SIG-M5 (cell line): ENCODE data around the gene XRN1.

Source experiments
- DNase-seq: peaks from one replicate; lab custom pipeline; 2025; lab: John Stamatoyannopoulos, UW

XRN1 gene

DNA sequence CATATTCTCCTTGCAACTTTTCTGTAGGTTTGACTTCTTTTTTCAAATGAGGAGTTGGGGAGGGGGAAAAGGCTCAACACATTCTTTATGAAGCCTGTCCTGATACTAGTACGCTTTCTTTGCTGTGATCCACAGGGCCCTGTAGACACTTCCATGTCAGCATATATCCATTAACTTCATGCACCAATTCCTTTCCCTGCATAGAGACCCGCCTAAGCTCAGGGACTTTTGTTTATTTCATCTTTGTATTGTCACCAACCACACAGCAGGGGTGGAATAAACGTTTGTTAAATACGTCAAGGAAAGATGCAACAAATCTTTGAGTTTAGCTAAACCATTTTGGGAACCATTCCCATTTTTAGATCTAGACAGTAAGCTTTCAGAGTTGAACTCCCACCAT lies 179.4 kb downstream of the XRN1 start:
- DNase-seq, result no peak

GRCh38 chr3:142267269-142267668 lies 180.6 kb downstream of the XRN1 start:
- no peak for DNase-seq

DNA sequence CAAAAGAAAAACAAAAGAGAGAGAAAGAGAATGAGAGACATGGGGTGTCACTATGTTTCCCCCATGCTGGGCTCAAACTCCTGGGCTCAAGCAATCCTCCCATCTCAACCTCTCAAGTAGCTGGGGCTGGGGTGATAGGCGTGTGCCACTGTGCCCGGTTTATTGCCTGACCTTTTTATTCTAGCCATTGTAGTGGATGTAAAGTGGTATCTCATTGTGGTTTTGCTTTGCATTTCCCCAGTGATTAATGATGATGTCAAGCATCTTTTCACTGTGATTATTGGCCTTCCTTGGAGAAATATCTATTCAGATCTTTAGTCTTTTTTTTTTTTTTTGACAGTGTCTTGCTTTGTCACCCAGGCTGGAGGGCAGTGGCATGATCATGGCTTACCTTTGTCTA lies 184.7 kb downstream of the XRN1 start:
- DNase-seq, result no peak

DNA sequence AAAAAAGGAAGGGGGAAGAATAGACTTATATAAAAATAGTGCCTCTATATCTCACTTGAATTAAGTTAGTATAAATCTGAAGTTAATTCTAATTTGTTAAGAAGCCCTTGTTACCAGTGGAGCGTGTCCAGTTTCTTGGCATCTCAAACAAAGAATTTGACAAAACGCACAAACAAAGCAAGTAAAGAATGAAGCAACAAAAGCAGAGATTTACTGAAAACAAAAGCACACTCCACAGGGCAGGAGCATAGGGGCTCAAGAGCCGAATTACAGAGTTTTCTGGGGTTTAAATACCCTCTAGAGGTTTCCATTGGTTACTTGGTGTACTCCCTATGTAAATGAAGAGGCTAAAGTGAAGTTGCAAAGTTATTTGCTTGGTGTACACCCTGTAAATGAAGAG lies 188.5 kb downstream of the XRN1 start:
- no peak for DNase-seq

DNA sequence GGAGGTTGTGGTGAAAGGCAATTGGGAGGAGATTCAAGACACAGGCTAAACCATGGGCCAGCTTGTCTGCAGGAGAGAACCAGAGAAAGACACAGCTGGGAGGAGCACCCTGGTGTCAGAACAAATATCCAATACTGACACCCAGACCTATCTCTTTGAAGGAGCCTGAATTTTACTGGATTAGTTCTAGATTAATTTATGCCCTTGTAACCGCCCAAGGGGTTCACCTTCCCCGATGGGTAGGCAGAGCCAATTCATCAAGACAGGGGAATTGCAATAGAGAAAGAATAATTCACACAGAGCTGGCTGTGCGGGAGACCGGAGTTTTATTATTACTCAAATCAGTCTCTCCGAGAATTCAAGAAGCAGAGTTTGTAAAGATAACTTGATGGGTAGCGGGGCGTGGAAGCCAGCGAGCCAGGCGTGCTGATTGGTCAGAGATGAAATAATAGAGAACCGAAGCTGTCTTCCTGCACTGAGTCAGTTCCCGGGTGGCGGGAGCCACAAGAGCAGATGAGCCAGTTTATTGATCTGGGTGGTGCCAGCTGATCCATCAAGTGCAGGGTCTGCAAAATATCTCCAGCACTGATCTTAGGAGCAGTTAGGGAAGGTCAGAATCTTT lies 191.0 kb downstream of the XRN1 start:
- DNase-seq, result no peak
